ENCODE data around the gene EVX1.

The EVX1 gene

GRCh38 chr7:27247000-27247399 lies 4.4 kb downstream of the EVX1 start:
- in situ Hi-C loops (cut with MboI; ENCODE audit: low sequenced_read_pairs): no loop called here

- in situ Hi-C loops (cut with MboI; ENCODE audit: low sequenced_read_pairs): no loop called here
Observed at GRCh38 chr7:27247452-27248426, 5.1 kb downstream of the EVX1 start.

GRCh38 chr7:27248427-27248806 lies 5.8 kb downstream of the EVX1 start:
- in situ Hi-C loops (cut with MboI; ENCODE audit: low sequenced_read_pairs): no loop called here

GRCh38 chr7:27248911-27249723 lies 6.5 kb downstream of the EVX1 start:
- in situ Hi-C loops (cut with MboI; ENCODE audit: low sequenced_read_pairs): no loop called here

GRCh38 chr7:27249724-27250556 lies 7.3 kb downstream of the EVX1 start:
- in situ Hi-C loops (cut with MboI; ENCODE audit: low sequenced_read_pairs): no loop called here

GRCh38 chr7:27250557-27251070 lies 8.0 kb downstream of the EVX1 start:
- in situ Hi-C loops (cut with MboI; ENCODE audit: low sequenced_read_pairs): no loop called here

GRCh38 chr7:27251136-27251651 lies 8.6 kb downstream of the EVX1 start:
- in situ Hi-C loops (cut with MboI; ENCODE audit: low sequenced_read_pairs): no loop called here

- in situ Hi-C loops (cut with MboI; ENCODE audit: low sequenced_read_pairs): no loop called here
Observed at GRCh38 chr7:27251652-27252590, 9.3 kb downstream of the EVX1 start.

GRCh38 chr7:27254625-27255024 lies 12.0 kb downstream of the EVX1 start:
- in situ Hi-C loops (cut with MboI; ENCODE audit: low sequenced_read_pairs): no loop called here

- in situ Hi-C loops (cut with MboI; ENCODE audit: low sequenced_read_pairs): no loop called here
Observed at GRCh38 chr7:27260211-27260610, 17.6 kb downstream of the EVX1 start.

GRCh38 chr7:27262121-27262520 lies 19.5 kb downstream of the EVX1 start:
- in situ Hi-C loops (cut with MboI; ENCODE audit: low sequenced_read_pairs): no loop called here

- in situ Hi-C loops (cut with MboI; ENCODE audit: low sequenced_read_pairs): no loop called here
Observed at GRCh38 chr7:27263781-27264180, 21.2 kb downstream of the EVX1 start.

- in situ Hi-C loops (cut with MboI; ENCODE audit: low sequenced_read_pairs): no loop called here
Observed at GRCh38 chr7:27269455-27269854, 26.9 kb downstream of the EVX1 start.

- in situ Hi-C loops (cut with MboI; ENCODE audit: low sequenced_read_pairs): no loop called here
Observed at GRCh38 chr7:27271384-27271783, 28.8 kb downstream of the EVX1 start.

GRCh38 chr7:27277628-27278027 lies 35.0 kb downstream of the EVX1 start:
- in situ Hi-C loops (cut with MboI; ENCODE audit: low sequenced_read_pairs): no loop called here

- in situ Hi-C loops (cut with MboI; ENCODE audit: low sequenced_read_pairs): no loop called here
Observed at GRCh38 chr7:27283558-27283957, 41.0 kb downstream of the EVX1 start.

- in situ Hi-C loops (cut with MboI; ENCODE audit: low sequenced_read_pairs): no loop called here
Observed at GRCh38 chr7:27295236-27295635, 52.6 kb downstream of the EVX1 start.

GRCh38 chr7:27297356-27297755 lies 54.8 kb downstream of the EVX1 start:
- in situ Hi-C loops (cut with MboI; ENCODE audit: low sequenced_read_pairs): no loop called here

All from HL-60/S4 treated with retinoic acid at 250 ng/mL for 4 days and 3 days (cell line).